SK-N-SH (cell line): ENCODE measurements around the gene COL26A1. TPM values are rescaled to one million over a fixed set of nuclear protein-coding genes. Genes with fewer than 3 reads are reported as not detected.

Experiments
- CTCF ChIA-PET: fragments of 300-600, 350-600 bp; formaldehyde crosslinking; extraction: SDS; loops from one replicate; lab custom pipeline; 2021; lab: Yijun Ruan, JAX
- POLR2A ChIA-PET: fragments of 350-600 bp; sonication (Branson Sonifier 250); formaldehyde crosslinking; extraction: SDS; loops from one replicate; lab custom pipeline; 2020; ENCODE audit warnings: antibody characterized with exemption, inconsistent platforms; lab: Yijun Ruan, JAX
- DNase-seq: peaks from one replicate; pipeline ENCODE4 v3.0.0; 2012
- H2AFZ ChIP-seq: fragments of 200-600 bp; sonication (generic); 2 replicates; pipeline ENCODE4 v1.8.1; 2016; ENCODE audit warnings: antibody characterized with exemption, mild to moderate bottlenecking, low read depth
- H3F3A ChIP-seq: fragments of 200-600 bp; sonication (generic); replicated peaks from 2 replicates; pipeline ENCODE3; 2016; ENCODE audit warnings: antibody characterized with exemption, mild to moderate bottlenecking; ENCODE audit not compliant: insufficient read depth
- H3K27ac ChIP-seq, 2 experiments: fragments of 200-500 bp in 1 of 2; fragments of 200-600 bp in 1 of 2; sonication (Bioruptor generic) in 1 of 2; sonication (generic), shearing (Covaris generic) in 1 of 2; 2 replicates each; pipeline versions ENCODE4 v1.5.1 to v1.6.1; 2014 to 2016; ENCODE audit warnings: low read depth in 2 of 2, inconsistent platforms in 1 of 2, low read length in 1 of 2, mild to moderate bottlenecking in 1 of 2, mixed read lengths in 1 of 2
- H3K27me3 ChIP-seq: fragments of 200-600 bp; sonication (generic), shearing (Covaris generic); 2 replicates; pipeline ENCODE4 v1.6.1; 2016; ENCODE audit warnings: mixed run types; ENCODE audit not compliant: insufficient read depth
- H3K36me3 ChIP-seq, 2 experiments: fragments of 200-500 bp in 1 of 2; fragments of 200-600 bp in 1 of 2; sonication (Bioruptor generic) in 1 of 2; sonication (generic) in 1 of 2; replicated peaks in 1 of 2; 2 replicates each; pipeline versions ENCODE3 to v1.5.1; 2014 to 2016; ENCODE audit warnings: low read length in 1 of 2, mild to moderate bottlenecking in 1 of 2; ENCODE audit not compliant: insufficient read depth in 2 of 2, control insufficient read depth in 1 of 2
- H3K4me1 ChIP-seq, 2 experiments: fragments of 200-500 bp in 1 of 2; fragments of 200-600 bp in 1 of 2; sonication (Bioruptor generic) in 1 of 2; sonication (generic), shearing (Covaris generic) in 1 of 2; 2 replicates each; pipeline versions ENCODE4 v1.5.1 to v1.6.1; 2014 to 2016; ENCODE audit warnings: low read depth in 1 of 2, low read length in 1 of 2, mixed run types in 1 of 2; ENCODE audit not compliant: insufficient read depth in 2 of 2, control insufficient read depth in 1 of 2
- H3K4me2 ChIP-seq: fragments of 200-600 bp; sonication (generic), shearing (Covaris generic); 2 replicates; pipeline ENCODE4 v1.6.1; 2017; ENCODE audit warnings: mixed run types
- H3K4me3 ChIP-seq, 2 experiments: fragments of 200-500 bp in 1 of 2; fragments of 200-600 bp in 1 of 2; sonication (Bioruptor generic) in 1 of 2; sonication (generic), shearing (Covaris generic) in 1 of 2; 2 replicates each; pipeline versions ENCODE4 v1.5.1 to v1.8.1; 2014 to 2016; ENCODE audit warnings: low read depth in 2 of 2, inconsistent platforms in 1 of 2, low read length in 1 of 2, mild to moderate bottlenecking in 1 of 2, mixed read lengths in 1 of 2, moderate library complexity in 1 of 2
- H3K79me2 ChIP-seq: fragments of 200-600 bp; sonication (generic); 2 replicates; pipeline ENCODE4 v1.8.1; 2017; ENCODE audit warnings: mild to moderate bottlenecking; ENCODE audit not compliant: insufficient read depth
- H3K9ac ChIP-seq: fragments of 200-600 bp; sonication (generic); 2 replicates; pipeline ENCODE4 v1.6.1; 2017; ENCODE audit warnings: mixed run types
- H3K9me2 ChIP-seq: fragments of 200-600 bp; sonication (generic); 2 replicates; pipeline ENCODE4 v1.6.1; 2017; ENCODE audit warnings: mixed run types
- H3K9me3 ChIP-seq: fragments of 200-600 bp; sonication (generic); 2 replicates; pipeline ENCODE4 v1.6.1; 2017; ENCODE audit warnings: mixed run types, mild to moderate bottlenecking, moderate library complexity
- H4K20me1 ChIP-seq: fragments of 200-600 bp; sonication (generic); 2 replicates; pipeline ENCODE4 v1.6.1; 2017; ENCODE audit warnings: mild to moderate bottlenecking, mixed run types; ENCODE audit not compliant: insufficient read depth
- EP300 ChIP-seq, 2 experiments: IDR thresholded peaks; 2 replicates each; pipeline versions ENCODE4 v1.4.0 to v1.6.1; 2012; ENCODE audit warnings: borderline replicate concordance in 1 of 2, low read depth in 1 of 2, low read length in 1 of 2
- EZH2phosphoT487 ChIP-seq: fragments of 200-600 bp; sonication (generic); IDR thresholded peaks from 2 replicates; pipeline ENCODE4 v1.6.1; 2017; ENCODE audit warnings: low read depth, mixed run types, mild to moderate bottlenecking, antibody characterized with exemption, moderate library complexity, borderline replicate concordance
- FOXJ3 ChIP-seq: sonication (generic); formaldehyde crosslinking; IDR thresholded peaks from 2 replicates; pipeline ENCODE4 v1.5.1; 2020; ENCODE audit warnings: mild to moderate bottlenecking, missing genetic modification reagents
- NFIC ChIP-seq: IDR thresholded peaks from 2 replicates; pipeline ENCODE4 v1.4.0; 2012; ENCODE audit warnings: borderline replicate concordance
- NRF1 ChIP-seq: IDR thresholded peaks from 2 replicates; pipeline ENCODE4 v1.6.1; 2012; ENCODE audit warnings: low read depth, mild to moderate bottlenecking, low read length
- PBX3 ChIP-seq: IDR thresholded peaks from 2 replicates; pipeline ENCODE4; 2012
- RAD21 ChIP-seq: IDR thresholded peaks from 2 replicates; pipeline ENCODE4 v1.6.1; 2012; ENCODE audit warnings: mild to moderate bottlenecking, low read length
- REST ChIP-seq: IDR thresholded peaks from 2 replicates; pipeline ENCODE4 v1.6.1; 2012; ENCODE audit warnings: mild to moderate bottlenecking, low read depth, low read length, moderate library complexity
- RFX5 ChIP-seq: IDR thresholded peaks from 2 replicates; pipeline ENCODE4 v1.6.1; 2012; ENCODE audit warnings: mild to moderate bottlenecking, improper control_type of control experiment, low read length
- RXRA ChIP-seq: IDR thresholded peaks from 2 replicates; pipeline ENCODE4 v1.4.0; 2012; ENCODE audit warnings: low read depth, mild to moderate bottlenecking, borderline replicate concordance
- SMC3 ChIP-seq: IDR thresholded peaks from 2 replicates; pipeline ENCODE4 v1.6.1; 2012; ENCODE audit warnings: low read depth, low read length, improper control_type of control experiment
- TAF1 ChIP-seq: IDR thresholded peaks from 2 replicates; pipeline ENCODE4 v1.6.1; 2012; ENCODE audit warnings: low read depth, mild to moderate bottlenecking, low read length, moderate library complexity, borderline replicate concordance
- USF1 ChIP-seq: IDR thresholded peaks from 2 replicates; pipeline ENCODE4 v1.4.0; 2012; ENCODE audit warnings: low read depth, borderline replicate concordance
- USF2 ChIP-seq: fragments of 150-350 bp; IDR thresholded peaks from 2 replicates; pipeline ENCODE4 v1.6.1; 2017; ENCODE audit warnings: antibody characterized with exemption, low read length, low read depth, borderline replicate concordance
- WGBS: methylation state at CpG from one replicate; pipeline ENCODE4 v1.1.6; 2017; ENCODE audit warnings: low lambda C conversion rate; 5-methylcytosine and 5-hydroxymethylcytosine counted together
- polyA plus RNA-seq, 3 experiments: library from polyadenylated mRNA; depleted of rRNA; stranded (reverse); fragments of >200 nt; gene quantifications; 2 replicates each; pipeline ENCODE4 v1.2.3, GENCODE V29; 2012
- TF ChIP-seq, protein P1 (sequence below): IDR thresholded peaks from 2 replicates; pipeline ENCODE4 v1.4.0; 2012; ENCODE audit warnings: low read depth

COL26A1 gene
- polyA plus RNA-seq, 1 of the 3 experiments (the other 2 are of a cell fraction) = 0.05 TPM

DNA sequence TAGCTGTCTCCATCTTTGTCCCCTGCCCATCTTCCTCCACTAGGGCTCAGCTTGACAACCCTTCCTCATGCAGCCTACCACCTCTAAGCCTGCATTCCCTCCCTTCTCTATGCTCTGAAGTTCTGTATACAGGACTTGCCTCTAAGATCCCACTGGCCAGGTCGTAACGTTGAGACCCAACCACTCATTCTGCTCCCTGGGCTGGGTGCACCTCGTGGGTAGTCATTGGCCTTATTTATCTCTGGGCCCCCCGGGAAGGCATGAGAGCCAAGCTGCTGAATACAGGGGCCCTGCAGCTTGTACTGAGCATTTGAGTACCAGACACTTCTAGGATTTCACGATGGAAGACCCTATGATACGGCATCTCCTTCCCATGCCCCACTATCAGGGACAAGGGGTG lies 235.3 kb downstream of the COL26A1 start:
- Histone ChIP-seq H3K36me3 (no peaks in the 10 kb centered on the region), H3K4me3 (no peak overlapping the region), H3F3A (no peaks in the 10 kb centered on the region), H2AFZ (no peak overlapping the region), H3K4me2 (no peak overlapping the region), H3K9me3 (no peaks in the 10 kb centered on the region), H3K9me2 (no peaks in the 10 kb centered on the region), H4K20me1 (no peaks in the 10 kb centered on the region), H3K79me2 (no peaks in the 10 kb centered on the region), H3K4me1 (peaks cover 0 to 11% of the 10 kb centered on the region in 2 experiments; a peak in 1 of 4 replicates), H3K27ac (no peak overlapping the region), H3K27me3 (peaks cover 5% of the 10 kb centered on the region; the same call in 1 of the 2 replicates), H3K9ac (no peak overlapping the region)
- peak; percentile 8 for DNase-seq
- POLR2A ChIA-PET = no interaction called here
- 71% methylated on average over 6 of the region's 6 CpGs for WGBS
- TF ChIP-seq SMC3 = no peak
- TF ChIP-seq RFX5 = no peak
- CTCF ChIA-PET = interaction anchor here (0.7 to 6.3 kb wide), 5 partner anchors 15 to 675 kb away, joined by 3 to 70 read pairs (median 4); no protein-coding TSS in a partner anchor

GRCh38 chr7:101598422-101598985 lies 235.8 kb downstream of the COL26A1 start:
- Histone ChIP-seq H3K27ac (no peak overlapping the region), H3K27me3 (peaks cover 5% of the 10 kb centered on the region; the same call in 1 of the 2 replicates), H3K9me3 (no peaks in the 10 kb centered on the region), H3K9ac (no peak overlapping the region), H3K4me1 (peaks cover 0 to 11% of the 10 kb centered on the region in 2 experiments; a peak in 1 of 4 replicates), H2AFZ (no peak overlapping the region), H3K4me2 (no peak overlapping the region), H3K36me3 (no peaks in the 10 kb centered on the region), H3K4me3 (no peak overlapping the region), H3K79me2 (no peaks in the 10 kb centered on the region), H3F3A (no peaks in the 10 kb centered on the region), H3K9me2 (no peaks in the 10 kb centered on the region), H4K20me1 (no peaks in the 10 kb centered on the region)
- no peak for DNase-seq
- TF ChIP-seq FOXJ3 (no peak), EZH2phosphoT487 (no peak), RXRA (no peak), NFIC (no peak), PBX3 (no peak), NRF1 (no peak), RAD21 (no peak), USF2 (no peak), TAF1 (no peak), EP300 (IDR thresholded peaks at IDR 0.05; ENCODE audit: borderline replicate concordance in 1 of 2, low read depth in 1 of 2, low read length in 1 of 2) (no peak), USF1 (no peak), REST (no peak), SMC3 (no peak)
- TF ChIP-seq, protein P1, sequence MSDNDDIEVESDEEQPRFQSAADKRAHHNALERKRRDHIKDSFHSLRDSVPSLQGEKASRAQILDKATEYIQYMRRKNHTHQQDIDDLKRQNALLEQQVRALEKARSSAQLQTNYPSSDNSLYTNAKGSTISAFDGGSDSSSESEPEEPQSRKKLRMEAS = no peak
- WGBS = no CpG with 5 or more reads among the region's 18 CpGs
- CTCF ChIA-PET = interaction anchor here (0.8 to 6.3 kb wide), 7 partner anchors 15 to 674 kb away, joined by 3 to 70 read pairs (median 4); no protein-coding TSS in a partner anchor
- POLR2A ChIA-PET = no interaction called here
